Measurements from ENCODE around the gene AGAP9. TPM values are rescaled to one million over a fixed set of nuclear protein-coding genes. Genes with fewer than 3 reads are reported as not detected.
"Not testable (repeated sequence)": the region's sequence is repeated elsewhere in the genome, so short reads cannot be mapped to it uniquely, and the experiment has no call there.

The AGAP9 gene
- total RNA-seq, 2 experiments from 2014 or later, result 2.7 to 2.8 TPM

DNA sequence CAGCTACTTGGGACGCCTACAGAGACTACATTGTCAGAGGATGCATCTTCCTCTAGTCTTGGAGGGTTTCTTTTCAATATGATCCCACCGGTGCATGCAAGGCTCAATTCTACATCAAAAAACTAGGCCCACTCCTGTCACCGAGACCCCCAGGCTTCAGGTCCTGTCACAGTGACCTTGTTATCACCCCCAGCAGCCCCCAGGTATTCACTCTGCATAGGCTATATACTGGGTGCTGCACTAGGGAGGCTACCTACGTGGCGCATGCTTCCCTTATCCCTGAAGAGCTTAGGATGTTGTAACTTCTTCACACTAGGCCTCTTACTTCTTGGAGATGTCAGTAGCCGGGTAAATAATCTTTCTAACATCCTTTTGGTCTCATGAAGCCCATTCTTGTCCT, 31.1 kb upstream of the AGAP9 start:
- H3K27me3 Mint-ChIP-seq (ENCODE audit: low read depth), result peaks cover 14% of the 10 kb centered on the region
- DNase-seq; H3K27ac Mint-ChIP-seq; POLR2A ChIA-PET; H3K9me3 Mint-ChIP-seq (ENCODE audit: insufficient read depth); H3K4me3 Mint-ChIP-seq; H3K4me1 Mint-ChIP-seq (ENCODE audit: low read depth); H3K36me3 Mint-ChIP-seq (ENCODE audit: low read depth); ATAC-seq; CTCF ChIA-PET: not testable (repeated sequence)

DNA sequence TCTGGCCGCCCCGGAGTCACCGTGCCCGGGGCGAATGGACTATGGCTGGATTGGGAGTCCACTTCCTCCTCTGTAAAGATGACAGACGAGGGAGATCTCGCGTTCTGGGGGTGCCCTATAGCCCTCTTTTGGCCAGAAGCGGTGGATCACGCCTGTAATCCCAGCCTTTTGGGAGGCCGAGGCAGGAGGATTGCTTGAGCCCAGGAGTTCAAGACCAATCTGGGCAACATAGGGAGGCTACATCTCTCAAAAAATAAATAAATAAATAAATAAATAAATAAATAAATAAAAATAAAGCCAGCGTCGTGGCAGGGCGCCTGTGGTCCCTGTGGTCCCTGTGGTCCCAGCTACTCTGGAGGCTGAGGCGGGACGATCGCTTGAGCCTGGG, 30.4 kb upstream of the AGAP9 start:
- CTCF ChIA-PET; ATAC-seq; DNase-seq; H3K36me3 Mint-ChIP-seq (ENCODE audit: low read depth); H3K9me3 Mint-ChIP-seq (ENCODE audit: insufficient read depth); H3K4me1 Mint-ChIP-seq (ENCODE audit: low read depth); H3K27ac Mint-ChIP-seq; POLR2A ChIA-PET: not testable (repeated sequence)
- H3K4me3 Mint-ChIP-seq, result peak overlapping the region; percentile 51
- H3K27me3 Mint-ChIP-seq (ENCODE audit: low read depth), result peaks cover 11% of the 10 kb centered on the region

DNA sequence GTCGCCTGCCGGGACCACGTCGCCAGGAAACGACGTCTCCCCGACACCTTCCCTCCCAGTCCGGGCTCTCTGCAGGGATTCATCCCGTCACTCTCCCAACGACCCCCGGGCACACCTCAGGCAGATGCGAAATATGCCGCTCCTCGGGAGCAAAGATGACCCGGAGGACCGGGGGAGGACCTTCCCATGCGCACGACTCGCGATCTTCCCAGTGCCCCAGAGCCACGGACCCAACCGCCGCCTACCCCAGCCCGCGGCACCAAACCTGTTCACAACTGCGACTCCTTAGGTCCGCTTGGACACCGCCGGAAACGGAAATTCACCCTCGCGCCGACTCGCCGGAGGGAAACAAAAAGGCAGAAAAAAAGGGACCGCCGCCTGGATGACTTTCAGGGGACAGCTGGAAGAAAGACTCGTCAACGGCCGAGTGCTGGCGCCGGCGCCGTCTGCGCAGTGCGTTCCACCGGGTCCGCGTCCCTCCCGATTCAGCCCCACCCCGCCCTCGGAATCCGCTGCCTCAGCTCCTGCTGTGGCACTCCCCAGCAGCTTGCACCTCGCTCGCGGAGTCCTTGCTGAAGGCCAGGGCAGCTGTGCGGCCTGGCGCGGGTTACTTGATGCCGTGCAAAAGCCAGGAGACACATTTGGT, 29.9 kb upstream of the AGAP9 start:
- H3K9me3 Mint-ChIP-seq (ENCODE audit: insufficient read depth); H3K4me1 Mint-ChIP-seq (ENCODE audit: low read depth); H3K36me3 Mint-ChIP-seq (ENCODE audit: low read depth); POLR2A ChIA-PET; CTCF ChIA-PET: not testable (repeated sequence)
- Mint-ChIP-seq H3K27ac (peak overlapping the region; percentile 87), H3K4me3 (peak overlapping the region; percentile 96), H3K27me3 (ENCODE audit: low read depth) (peaks cover 10% of the 10 kb centered on the region)
- ATAC-seq (peak; percentile 91), DNase-seq (peak; percentile 75)

DNA sequence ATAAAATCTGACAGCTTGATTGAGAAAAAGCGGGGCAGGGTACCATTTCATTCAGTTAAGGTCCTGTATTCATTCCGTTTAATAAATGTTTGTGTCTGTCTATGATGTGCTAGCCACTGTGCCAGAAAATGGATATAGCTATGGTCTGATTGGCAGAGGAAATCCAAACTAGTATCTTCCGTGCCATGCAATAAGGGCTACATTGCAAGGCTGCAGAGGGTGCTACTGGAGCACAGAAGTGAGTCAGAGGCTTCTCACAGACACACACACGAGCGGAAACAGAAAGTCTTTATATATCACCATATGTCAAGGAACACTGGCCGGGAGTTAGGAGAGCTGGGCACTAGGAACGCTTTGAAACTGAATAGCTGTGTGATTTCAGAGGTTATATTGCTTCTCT, 29.3 kb upstream of the AGAP9 start:
- H3K36me3 Mint-ChIP-seq (ENCODE audit: low read depth); H3K27me3 Mint-ChIP-seq (ENCODE audit: low read depth); H3K4me1 Mint-ChIP-seq (ENCODE audit: low read depth); POLR2A ChIA-PET; CTCF ChIA-PET; H3K9me3 Mint-ChIP-seq (ENCODE audit: insufficient read depth): not testable (repeated sequence)
- ATAC-seq (peak; percentile 76), DNase-seq (peak; percentile 57)
- Mint-ChIP-seq H3K27ac (peak overlapping the region; percentile 87), H3K4me3 (peak overlapping the region; percentile 96)

DNA sequence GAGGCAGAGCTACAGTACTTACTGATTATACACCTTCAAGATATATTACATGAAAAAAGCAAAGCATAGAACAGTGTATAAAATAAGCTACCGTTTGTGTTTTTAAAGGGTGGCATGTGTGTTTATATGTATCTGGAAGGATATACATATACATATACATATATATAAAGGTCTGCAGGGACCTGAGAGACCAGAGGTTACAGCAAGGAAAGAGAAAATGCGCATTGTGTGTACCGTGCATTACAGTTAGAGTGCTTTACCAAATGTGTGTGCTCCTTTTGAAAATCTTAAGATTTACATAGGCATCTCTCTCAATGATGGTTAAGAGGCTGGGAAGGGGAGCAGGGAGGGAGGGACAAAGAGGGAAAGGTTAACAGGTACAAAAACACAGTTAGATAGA, 23.8 kb upstream of the AGAP9 start:
- ATAC-seq; H3K9me3 Mint-ChIP-seq (ENCODE audit: insufficient read depth); H3K27ac Mint-ChIP-seq; H3K27me3 Mint-ChIP-seq (ENCODE audit: low read depth); H3K4me3 Mint-ChIP-seq; H3K36me3 Mint-ChIP-seq (ENCODE audit: low read depth); CTCF ChIA-PET; H3K4me1 Mint-ChIP-seq (ENCODE audit: low read depth); DNase-seq; POLR2A ChIA-PET: not testable (repeated sequence)

DNA sequence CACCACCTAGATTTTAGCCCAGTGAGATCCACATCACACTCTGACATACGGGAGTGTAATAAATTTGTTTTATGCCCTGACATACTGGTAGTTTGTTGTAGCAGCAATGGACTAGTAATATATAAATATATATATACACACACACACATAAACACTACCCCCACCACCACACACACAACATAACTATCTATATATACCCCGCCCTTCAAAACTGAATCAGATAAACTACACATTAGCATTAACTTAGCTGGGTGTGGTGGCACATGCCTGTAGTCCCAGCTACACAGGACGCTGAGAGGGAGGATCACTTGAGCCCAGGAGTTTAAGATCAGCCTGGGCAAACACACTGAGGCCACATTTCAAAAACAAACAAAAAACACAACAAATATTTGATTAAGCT, 13.0 kb upstream of the AGAP9 start:
- H3K27me3 Mint-ChIP-seq (ENCODE audit: low read depth); H3K27ac Mint-ChIP-seq; ATAC-seq; H3K36me3 Mint-ChIP-seq (ENCODE audit: low read depth); POLR2A ChIA-PET; DNase-seq; H3K4me3 Mint-ChIP-seq; H3K4me1 Mint-ChIP-seq (ENCODE audit: low read depth); H3K9me3 Mint-ChIP-seq (ENCODE audit: insufficient read depth); CTCF ChIA-PET: not testable (repeated sequence)

DNA sequence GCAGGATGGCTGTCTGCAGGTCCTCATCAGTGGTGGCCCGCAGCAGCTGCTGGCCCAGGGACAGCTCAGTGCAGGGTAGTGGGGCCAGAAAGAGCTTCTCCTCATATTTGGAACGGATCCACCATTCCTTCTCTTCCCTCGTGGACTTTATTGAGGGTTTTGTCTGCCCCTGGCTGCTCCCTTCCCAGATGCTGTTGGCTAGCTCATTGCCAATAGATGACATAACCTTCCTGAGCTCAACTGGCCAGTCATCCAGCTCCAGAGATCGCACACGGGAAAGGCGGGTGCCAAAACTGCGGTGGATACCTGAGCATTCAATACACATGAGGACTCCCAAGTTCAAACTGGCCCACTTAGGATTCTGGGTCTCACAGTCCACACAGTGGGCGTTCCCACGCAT, 21.1 kb downstream of the AGAP9 start:
- DNase-seq; H3K9me3 Mint-ChIP-seq (ENCODE audit: insufficient read depth); H3K27me3 Mint-ChIP-seq (ENCODE audit: low read depth); H3K27ac Mint-ChIP-seq; H3K4me3 Mint-ChIP-seq; CTCF ChIA-PET; H3K4me1 Mint-ChIP-seq (ENCODE audit: low read depth); H3K36me3 Mint-ChIP-seq (ENCODE audit: low read depth); POLR2A ChIA-PET; ATAC-seq: not testable (repeated sequence)

DNA sequence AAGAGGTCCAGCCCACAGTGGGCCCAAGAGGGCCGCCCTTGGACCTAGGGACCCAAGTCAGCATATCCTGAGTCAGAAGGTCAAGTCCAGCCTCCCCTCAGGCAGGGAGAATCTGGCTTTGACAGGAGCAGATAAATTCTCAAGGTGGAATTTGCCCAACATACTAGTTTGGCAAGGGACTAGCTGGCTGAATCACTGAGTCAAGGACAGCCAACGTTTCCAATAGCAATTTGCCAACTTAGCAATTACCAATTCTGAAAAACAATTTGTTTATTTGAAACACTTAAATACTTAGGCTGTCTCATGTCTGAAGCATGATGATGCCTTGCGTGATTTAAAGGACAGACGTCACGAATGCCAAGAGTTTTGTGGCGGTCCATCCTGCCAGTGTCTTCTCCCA, 29.2 kb downstream of the AGAP9 start:
- H3K4me3 Mint-ChIP-seq; DNase-seq; H3K27me3 Mint-ChIP-seq (ENCODE audit: low read depth); H3K4me1 Mint-ChIP-seq (ENCODE audit: low read depth); H3K36me3 Mint-ChIP-seq (ENCODE audit: low read depth); H3K27ac Mint-ChIP-seq; CTCF ChIA-PET; POLR2A ChIA-PET; H3K9me3 Mint-ChIP-seq (ENCODE audit: insufficient read depth); ATAC-seq: not testable (repeated sequence)

DNA sequence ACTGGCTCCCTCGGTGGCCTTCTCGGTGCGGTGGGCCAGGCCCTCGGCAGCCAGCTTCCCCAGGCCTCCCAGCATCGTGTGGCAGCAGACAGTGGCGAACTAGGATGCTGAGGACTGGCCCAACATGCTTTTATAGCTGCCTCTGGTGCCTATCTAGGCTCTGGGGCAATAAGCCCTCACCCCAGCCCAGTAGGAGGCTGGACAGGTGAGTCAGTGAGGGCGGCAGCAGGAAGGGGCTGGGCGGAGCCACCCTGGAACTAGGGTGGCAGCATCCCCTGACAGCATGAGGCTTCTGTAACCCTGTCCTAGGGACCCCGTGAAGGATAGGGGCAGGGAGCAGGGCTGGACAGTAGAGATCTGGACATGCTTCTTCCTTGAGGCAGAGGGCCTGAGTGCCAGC, 31.8 kb downstream of the AGAP9 start, which contains the start of gene FAM25G:
TSS of gene FAM25G (minus strand) at position 101 of the 400 bp plus-strand sequence. CDS start at position 75, 26 bp downstream.
- CTCF ChIA-PET, result not testable (repeated sequence)

DNA sequence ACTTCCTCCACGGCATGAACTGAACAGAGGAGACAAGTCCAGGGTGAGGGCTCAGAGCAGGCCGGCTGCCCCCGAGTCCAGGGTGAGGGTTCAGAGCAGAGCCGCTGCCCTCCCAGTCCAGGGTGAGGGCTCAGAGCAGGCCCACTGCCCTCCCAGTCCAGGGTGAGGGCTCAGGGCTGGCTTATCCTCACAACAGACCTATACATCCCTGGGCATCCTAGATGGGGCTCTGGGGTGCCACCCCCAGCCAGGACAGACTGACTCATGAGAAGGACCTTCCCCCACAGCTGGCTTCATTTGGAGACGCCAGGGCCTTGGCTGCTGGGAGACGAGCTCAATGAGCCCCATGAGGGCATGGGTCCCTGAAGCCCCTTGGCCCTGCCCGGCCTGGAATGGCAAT, 33.8 kb downstream of the AGAP9 start:
- H3K27me3 Mint-ChIP-seq (ENCODE audit: low read depth); H3K4me1 Mint-ChIP-seq (ENCODE audit: low read depth); DNase-seq; H3K4me3 Mint-ChIP-seq; H3K9me3 Mint-ChIP-seq (ENCODE audit: insufficient read depth); H3K36me3 Mint-ChIP-seq (ENCODE audit: low read depth); POLR2A ChIA-PET; CTCF ChIA-PET; H3K27ac Mint-ChIP-seq; ATAC-seq: not testable (repeated sequence)

More for the DNA sequence above, 31.8 kb downstream of the AGAP9 start, which contains the start of gene FAM25G:
- H3K36me3 Mint-ChIP-seq (ENCODE audit: low read depth); H3K9me3 Mint-ChIP-seq (ENCODE audit: insufficient read depth); H3K4me1 Mint-ChIP-seq (ENCODE audit: low read depth); H3K27ac Mint-ChIP-seq; ATAC-seq; DNase-seq; POLR2A ChIA-PET; H3K27me3 Mint-ChIP-seq (ENCODE audit: low read depth); H3K4me3 Mint-ChIP-seq: not testable (repeated sequence)

DNA sequence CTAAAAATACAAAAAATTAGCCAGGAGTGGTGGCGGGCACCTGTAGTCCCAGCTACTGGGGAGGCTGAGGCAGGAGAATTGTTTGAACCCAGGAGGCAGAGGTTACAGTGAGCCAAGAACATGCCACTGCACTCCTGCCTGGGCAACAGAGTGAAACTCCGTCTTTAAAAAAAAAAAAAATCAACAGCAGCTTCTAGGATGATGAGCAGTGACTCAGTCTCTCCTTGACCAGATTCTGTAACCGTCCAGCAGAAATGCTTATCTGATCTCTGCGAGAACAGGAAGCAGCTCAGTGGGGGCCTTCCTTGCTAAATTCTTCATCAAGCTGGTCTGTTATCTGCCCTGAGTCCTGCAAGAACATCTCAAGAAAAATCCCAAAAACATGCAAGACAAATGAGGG, 37.5 kb downstream of the AGAP9 start:
- POLR2A ChIA-PET; H3K4me3 Mint-ChIP-seq; H3K36me3 Mint-ChIP-seq (ENCODE audit: low read depth); H3K27me3 Mint-ChIP-seq (ENCODE audit: low read depth); ATAC-seq; H3K27ac Mint-ChIP-seq; H3K9me3 Mint-ChIP-seq (ENCODE audit: insufficient read depth); CTCF ChIA-PET; H3K4me1 Mint-ChIP-seq (ENCODE audit: low read depth); DNase-seq: not testable (repeated sequence)

DNA sequence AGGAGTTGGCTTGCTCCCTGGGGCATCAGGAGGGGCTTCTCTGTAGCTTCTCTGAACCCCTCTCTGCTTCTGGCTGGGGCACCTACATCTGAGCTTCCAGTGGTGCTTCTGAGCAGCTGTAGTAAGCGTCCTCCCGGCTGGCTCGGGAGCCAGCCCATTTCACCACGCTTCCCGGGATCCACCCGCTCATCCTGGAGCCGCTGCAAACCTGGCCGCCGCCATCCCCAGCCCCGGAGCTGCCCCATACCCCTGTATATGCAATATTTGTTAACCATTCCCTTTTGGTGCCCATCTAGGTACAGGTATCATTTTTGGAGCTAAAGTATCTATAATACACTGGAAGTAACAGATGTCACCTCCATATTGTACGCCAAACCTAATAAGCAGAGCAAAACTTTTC, 38.7 kb downstream of the AGAP9 start:
- CTCF ChIA-PET; H3K4me1 Mint-ChIP-seq (ENCODE audit: low read depth); H3K27me3 Mint-ChIP-seq (ENCODE audit: low read depth); ATAC-seq; H3K27ac Mint-ChIP-seq; DNase-seq; POLR2A ChIA-PET; H3K4me3 Mint-ChIP-seq; H3K36me3 Mint-ChIP-seq (ENCODE audit: low read depth); H3K9me3 Mint-ChIP-seq (ENCODE audit: insufficient read depth): not testable (repeated sequence)

DNA sequence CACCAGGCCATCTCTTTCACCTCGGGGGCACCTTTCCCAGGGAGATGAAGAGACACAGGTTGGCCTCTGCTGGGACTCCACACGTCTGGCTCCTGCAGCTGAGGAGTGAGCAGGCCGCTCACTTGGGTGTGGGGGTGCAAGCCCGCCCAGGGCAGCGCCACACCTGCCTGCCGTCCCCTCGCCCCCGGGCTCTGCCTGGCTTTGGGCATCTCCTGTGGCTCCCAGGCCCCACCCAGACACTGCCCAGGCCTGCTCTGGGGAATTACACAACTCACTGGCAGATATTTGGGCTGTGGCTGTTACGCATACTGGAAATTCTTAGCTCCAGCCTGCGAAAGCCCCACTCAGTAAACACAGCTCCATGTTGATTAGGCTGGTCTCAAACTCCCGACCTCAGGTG, 39.5 kb downstream of the AGAP9 start, which contains the start of gene ANXA8:
TSS of gene ANXA8 (minus strand) at position 193 of the 400 bp plus-strand sequence. CDS start at position 11, 182 bp downstream.
- H3K27me3 Mint-ChIP-seq (ENCODE audit: low read depth); CTCF ChIA-PET; H3K36me3 Mint-ChIP-seq (ENCODE audit: low read depth); POLR2A ChIA-PET; ATAC-seq; H3K4me1 Mint-ChIP-seq (ENCODE audit: low read depth); H3K9me3 Mint-ChIP-seq (ENCODE audit: insufficient read depth); H3K4me3 Mint-ChIP-seq; DNase-seq; H3K27ac Mint-ChIP-seq: not testable (repeated sequence)

Measured in activated CD8-positive, alpha-beta T cell treated with anti-CD3 and anti-CD28 coated beads, Interleukin-2, amount 10 ng/mL, durations not matched to agents 7 days and 5 days (primary cell).